B cell (primary cell): ENCODE measurements around the gene FAM170B. TPM values are rescaled to one million over a fixed set of nuclear protein-coding genes. Genes with fewer than 3 reads are reported as not detected.

Experiments used
- ATAC-seq: fragments of 200-7000 bp; cut with Tn5 transposase; one replicate; pipeline ENCODE4 v1.10.0; 2021; ENCODE audit warnings: low read depth, mild to moderate bottlenecking, moderate number of reproducible peaks, moderate library complexity
- CTCF ChIA-PET: fragments of 350-600 bp; sonication (Branson Sonifier 250); formaldehyde crosslinking; loops from one replicate; lab custom pipeline; 2021; ENCODE audit warnings: antibody characterized with exemption, inconsistent platforms; lab: Charles Lee
- POLR2A ChIA-PET: fragments of 350-600 bp; sonication (Branson Sonifier 250); formaldehyde crosslinking; loops from one replicate; lab custom pipeline; 2021; ENCODE audit warnings: antibody characterized with exemption; lab: Charles Lee
- DNase-seq: peaks from one replicate; pipeline ENCODE4 v3.0.0; 2013
- H2AFZ ChIP-seq: 2 replicates; pipeline ENCODE4 v1.6.1; 2012; ENCODE audit warnings: mild to moderate bottlenecking, low read depth, low read length; ENCODE audit not compliant: insufficient read depth, poor library complexity, severe bottlenecking
- H3K27ac ChIP-seq, 2 donors: 1 replicate in 1 of 2; 2 replicates in 1 of 2; pipeline ENCODE4 v1.5.1; 2012 to 2013; ENCODE audit warnings: low read length in 2 of 2, mild to moderate bottlenecking in 2 of 2, moderate library complexity in 1 of 2
- H3K27me3 ChIP-seq, 4 experiments: fragments of 200-600 bp in 1 of 4; sonication (generic) in 1 of 4; replicated peaks in 1 of 4; 1 replicate in 2 of 4; 2 replicates in 2 of 4; pipeline versions ENCODE4 v1.6.1 to v1.7.0; 2013 to 2016; ENCODE audit warnings: low read length in 3 of 4, mild to moderate bottlenecking in 2 of 4, mixed read lengths in 1 of 4, moderate library complexity in 1 of 4; ENCODE audit not compliant: insufficient read depth in 4 of 4, control insufficient read depth in 3 of 4; ENCODE audit errors: control extremely low read depth in 1 of 4
- H3K36me3 ChIP-seq, 2 experiments: replicated peaks in 1 of 2; 1 replicate in 1 of 2; 2 replicates in 1 of 2; pipeline versions ENCODE4 v1.6.1 to v1.7.1; 2013; ENCODE audit warnings: low read length in 1 of 2; ENCODE audit not compliant: insufficient read depth in 2 of 2, control insufficient read depth in 1 of 2; ENCODE audit errors: control extremely low read depth in 1 of 2, extremely low read depth in 1 of 2
- H3K4me1 ChIP-seq, 2 donors: fragments of 200-600 bp in 1 of 2; sonication (generic) in 1 of 2; 1 replicate in 1 of 2; 2 replicates in 1 of 2; pipeline versions ENCODE4 v1.5.1 to v1.6.1; 2013 to 2017; ENCODE audit warnings: low read length in 2 of 2; ENCODE audit not compliant: control insufficient read depth in 2 of 2, insufficient read depth in 2 of 2
- H3K4me2 ChIP-seq: replicated peaks from 2 replicates; pipeline ENCODE3; 2012; ENCODE audit warnings: mild to moderate bottlenecking, low read depth, low read length; ENCODE audit not compliant: poor library complexity, severe bottlenecking
- H3K4me3 ChIP-seq, 5 experiments: fragments of 200-600 bp in 1 of 5; sonication (generic) in 1 of 5; 1 replicate in 3 of 5; 2 replicates in 2 of 5; pipeline versions ENCODE4 v1.5.1 to v1.7.0; 2011 to 2016; ENCODE audit warnings: low read length in 4 of 5, mild to moderate bottlenecking in 4 of 5, low read depth in 2 of 5, control low read depth in 1 of 5, moderate library complexity in 1 of 5; ENCODE audit not compliant: insufficient read depth in 1 of 5; ENCODE audit errors: control extremely low read depth in 1 of 5, extremely low read depth in 1 of 5
- H3K79me2 ChIP-seq: fragments of 200-600 bp; sonication (generic); one replicate; pipeline ENCODE4 v1.6.0; 2016; ENCODE audit warnings: low read length; ENCODE audit not compliant: control insufficient read depth, insufficient read depth
- H3K9ac ChIP-seq: fragments of 200-600 bp; sonication (generic); 2 replicates; pipeline ENCODE4 v1.6.1; 2017; ENCODE audit warnings: mild to moderate bottlenecking, low read length, moderate library complexity
- H3K9me3 ChIP-seq, 3 donors: one replicate each; pipeline versions ENCODE4 v1.6.1 to v1.7.1; 2013; ENCODE audit warnings: low read length in 2 of 3; ENCODE audit not compliant: control insufficient read depth in 2 of 3, insufficient read depth in 1 of 3; ENCODE audit errors: control extremely low read depth in 1 of 3
- H4K20me1 ChIP-seq: 2 replicates; pipeline ENCODE4 v1.6.0; 2012; ENCODE audit warnings: mild to moderate bottlenecking, low read length; ENCODE audit not compliant: insufficient read depth, control insufficient read depth, poor library complexity, severe bottlenecking
- H3K27ac Mint-ChIP-seq: one replicate; pipeline ENCODE4 v1.8.0; 2021; ENCODE audit warnings: mixed read lengths
- H3K27me3 Mint-ChIP-seq: one replicate; pipeline ENCODE4 v1.8.0; 2021; ENCODE audit warnings: mixed read lengths
- H3K4me1 Mint-ChIP-seq: one replicate; pipeline ENCODE4 v1.8.0; 2021; ENCODE audit warnings: mixed read lengths
- H3K4me3 Mint-ChIP-seq: one replicate; pipeline ENCODE4 v1.8.0; 2021; ENCODE audit warnings: mixed read lengths
- H3K9me3 Mint-ChIP-seq: one replicate; pipeline ENCODE4 v1.8.0; 2022; ENCODE audit warnings: mixed read lengths; ENCODE audit not compliant: insufficient read depth
- CTCF ChIP-seq: fragments of 200-600 bp; IDR thresholded peaks from one replicate; pipeline ENCODE4 v1.8.0; 2022; ENCODE audit warnings: antibody characterized with exemption, mild to moderate bottlenecking
- EZH2 ChIP-seq: IDR thresholded peaks from 2 replicates; pipeline ENCODE4 v1.6.1; 2012; ENCODE audit warnings: borderline replicate concordance, low read depth, mild to moderate bottlenecking, moderate library complexity, low read length; ENCODE audit not compliant: insufficient read depth, poor library complexity, severe bottlenecking
- WGBS: methylation state at CpG from one replicate; pipeline ENCODE4 v1.1.5; 2013; ENCODE audit warnings: missing lambda C conversion rate; ENCODE audit not compliant: insufficient coverage; 5-methylcytosine and 5-hydroxymethylcytosine counted together
- intact Hi-C: fragments of 100-400 bp; cut with micrococcal nuclease; formaldehyde crosslinking; loops from one replicate; pipeline ENCODE4 v1.10.0; 2022
- polyA plus RNA-seq: library from polyadenylated mRNA; depleted of rRNA; stranded (reverse); fragments of >200 nt; gene quantifications from 2 replicates; pipeline ENCODE4 v1.2.3, GENCODE V29; 2012
- total RNA-seq, 2 donors: library from RNA; stranded (reverse); fragments of 120-200 nt in 1 of 2; gene quantifications; 1 replicate in 1 of 2; 2 replicates in 1 of 2; pipeline versions ENCODE4 v1.2.3 to v1.2.4, GENCODE V29; 2013 to 2022

The FAM170B gene
- total and polyA plus RNA-seq, 2 donors (not counting 1 experiment from before 2014, with no cell fraction given), result not detected

GRCh38 chr10:49174261-49174925, 40.6 kb upstream of the FAM170B start:
- WGBS, result 56% methylated on average over 12 of the region's 15 CpGs
- ChIA-PET POLR2A (no interaction called here), CTCF (interaction anchor here (2.1 kb wide), 1 partner anchor 10 kb away, joined by 8 read pairs; no protein-coding TSS in a partner anchor)
- peaks cover 6% of the 10 kb centered on the region for H3K79me2 ChIP-seq
- H3K4me1 ChIP-seq, result peaks cover 57 to 89% of the 10 kb centered on the region in 2 donors
- peak; percentile 50 for ATAC-seq
- H2AFZ ChIP-seq, result no peak overlapping the region
- no peaks in the 10 kb centered on the region for H3K9me3 ChIP-seq
- H3K4me2 ChIP-seq, result peak overlapping the region; percentile 62
- peaks cover 12% of the 10 kb centered on the region for H4K20me1 ChIP-seq
- H3K27ac ChIP-seq, result no peak overlapping the region
- H3K36me3 ChIP-seq, result no peaks in the 10 kb centered on the region
- peaks cover 76% of the 10 kb centered on the region for H3K4me1 Mint-ChIP-seq
- H3K4me3 ChIP-seq, result peak overlapping the region in 1 of 5 experiments; percentile 23
- H3K27me3 ChIP-seq, result no peaks in the 10 kb centered on the region
- H3K9ac ChIP-seq, result peak overlapping the region; percentile 32
- intact Hi-C loops, result no loop called here
- peak overlapping the region; percentile 78 for H3K27ac Mint-ChIP-seq
- peak; percentile 59 for DNase-seq
- TF ChIP-seq CTCF, result no peak
- no peak for TF ChIP-seq EZH2
- H3K4me3 Mint-ChIP-seq, result peak overlapping the region; percentile 64
- H3K27me3 Mint-ChIP-seq, result no peaks in the 10 kb centered on the region
- no peaks in the 10 kb centered on the region for H3K9me3 Mint-ChIP-seq

- Mint-ChIP-seq H3K27ac (peak overlapping the region; percentile 78), H3K4me1 (peaks cover 73% of the 10 kb centered on the region), H3K4me3 (peak overlapping the region; percentile 64), H3K27me3 (no peaks in the 10 kb centered on the region), H3K9me3 (no peaks in the 10 kb centered on the region)
- POLR2A ChIA-PET, result no interaction called here
- no peak overlapping the region for H2AFZ ChIP-seq
- H3K4me2 ChIP-seq, result peak overlapping the region; percentile 62
- intact Hi-C loops, result no loop called here
- ATAC-seq (no peak), DNase-seq (no peak)
- H3K27me3 ChIP-seq, result no peaks in the 10 kb centered on the region
- TF ChIP-seq EZH2 (no peak), CTCF (no peak)
- no peaks in the 10 kb centered on the region for H3K9me3 ChIP-seq
- H4K20me1 ChIP-seq, result peaks cover 12% of the 10 kb centered on the region
- H3K4me1 ChIP-seq, result peaks cover 52 to 88% of the 10 kb centered on the region in 2 donors
- CTCF ChIA-PET, result no interaction called here
- WGBS, result 86% methylated on average over 2 of the region's 4 CpGs
- H3K36me3 ChIP-seq, result no peaks in the 10 kb centered on the region
- H3K27ac ChIP-seq, result no peak overlapping the region
- peaks cover 6% of the 10 kb centered on the region for H3K79me2 ChIP-seq
- peak overlapping the region in 1 of 5 experiments; percentile 23 for H3K4me3 ChIP-seq
- H3K9ac ChIP-seq, result peak overlapping the region; percentile 32
Observed at GRCh38 chr10:49173853-49174252, 40.0 kb upstream of the FAM170B start.
